Mucosa of stomach (tissue), 1 donor: Measurements from ENCODE around the gene GPRIN1.
A peak's percentile ranks its signal among the peaks of the same experiment; 100 is the strongest.
"Not testable (repeated sequence)": the region's sequence is repeated elsewhere in the genome, so short reads cannot be mapped to it uniquely, and the experiment has no call there.

Source experiments
- H3K27me3 ChIP-seq: one replicate; pipeline ENCODE4 v1.7.0; 2013; ENCODE audit warnings: mild to moderate bottlenecking, low read length; ENCODE audit not compliant: control insufficient read depth, insufficient read depth
- H3K36me3 ChIP-seq: one replicate; pipeline ENCODE4 v1.7.0; 2013; ENCODE audit warnings: low read length; ENCODE audit not compliant: control insufficient read depth, insufficient read depth
- H3K4me1 ChIP-seq: one replicate; pipeline ENCODE4 v1.7.0; 2013; ENCODE audit warnings: mild to moderate bottlenecking, low read length; ENCODE audit not compliant: control insufficient read depth, insufficient read depth
- H3K4me3 ChIP-seq: one replicate; pipeline ENCODE4 v1.7.0; 2013; ENCODE audit warnings: low read length
- H3K9ac ChIP-seq: one replicate; pipeline ENCODE4 v1.7.0; 2013; ENCODE audit warnings: mild to moderate bottlenecking, low read length, moderate library complexity
- H3K9me3 ChIP-seq: one replicate; pipeline ENCODE4 v1.7.0; 2013; ENCODE audit warnings: mild to moderate bottlenecking, low read length, moderate library complexity; ENCODE audit not compliant: control insufficient read depth
- donor health status: Pancreatic carcinoma.

The GPRIN1 gene

DNA sequence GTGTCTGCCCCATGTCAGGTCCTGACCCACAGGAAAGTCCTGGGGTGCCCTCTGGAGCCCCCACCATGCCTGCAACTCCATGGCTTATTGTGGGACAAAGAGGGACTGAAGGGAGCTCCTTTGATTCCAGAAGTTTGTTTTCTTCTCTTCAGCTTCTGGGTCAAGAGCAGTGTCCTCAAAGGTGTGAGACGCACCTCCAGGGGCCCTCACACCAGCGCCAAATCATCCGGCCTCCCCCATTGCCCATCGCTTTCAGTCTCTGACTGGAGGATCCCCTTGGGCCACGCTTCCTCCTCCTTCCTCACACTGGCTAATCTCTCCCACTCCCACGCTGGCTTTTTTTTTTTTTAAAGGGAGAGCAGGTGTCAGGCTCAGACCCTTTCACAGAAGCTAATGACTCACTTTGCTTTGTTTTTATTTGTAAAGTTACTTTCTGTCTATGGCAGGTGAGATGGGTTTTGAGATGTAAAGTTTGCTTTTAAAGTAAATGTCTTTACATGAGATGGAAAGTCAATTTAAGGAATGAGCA is 44.1 kb downstream of the GPRIN1 start:
- no peaks in the 10 kb centered on the region for H3K27me3 ChIP-seq
- H3K4me3 ChIP-seq = no peak overlapping the region

DNA sequence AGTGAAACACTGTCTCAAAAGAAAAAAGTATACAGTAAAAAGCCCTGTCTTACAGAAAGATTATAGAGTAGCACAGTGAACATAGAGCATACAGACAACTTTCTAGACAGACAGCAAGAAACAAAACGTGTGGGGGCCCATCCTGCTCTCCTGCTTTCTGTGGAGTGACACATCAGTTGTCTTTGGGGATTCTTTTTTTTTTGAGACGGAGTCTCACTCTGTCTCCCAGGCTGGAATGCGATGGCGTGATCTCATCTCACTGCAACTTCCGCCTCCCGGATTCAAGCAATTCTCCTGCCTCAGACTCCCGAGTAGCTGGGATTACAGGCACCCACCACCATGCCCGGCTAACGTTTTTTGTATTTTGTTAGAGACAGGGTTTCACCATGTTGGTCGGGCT is 46.0 kb downstream of the GPRIN1 start:
- H3K4me1 ChIP-seq = peaks cover 8% of the 10 kb centered on the region
- no peak overlapping the region for H3K9ac ChIP-seq
- H3K4me3 ChIP-seq = no peak overlapping the region
- no peaks in the 10 kb centered on the region for H3K36me3 ChIP-seq
- H3K27me3 ChIP-seq = no peaks in the 10 kb centered on the region
- H3K9me3 ChIP-seq = no peaks in the 10 kb centered on the region

More for the DNA sequence above, 44.1 kb downstream of the GPRIN1 start:
- H3K9me3 ChIP-seq = no peaks in the 10 kb centered on the region
- H3K9ac ChIP-seq = no peak overlapping the region
- H3K36me3 ChIP-seq = no peaks in the 10 kb centered on the region
- no peaks in the 10 kb centered on the region for H3K4me1 ChIP-seq

GRCh38 chr5:176562189-176562588 is 47.8 kb downstream of the GPRIN1 start:
- no peaks in the 10 kb centered on the region for H3K36me3 ChIP-seq
- peaks cover 8% of the 10 kb centered on the region for H3K4me1 ChIP-seq
- no peaks in the 10 kb centered on the region for H3K27me3 ChIP-seq
- no peak overlapping the region for H3K4me3 ChIP-seq
- no peaks in the 10 kb centered on the region for H3K9me3 ChIP-seq
- no peak overlapping the region for H3K9ac ChIP-seq

DNA sequence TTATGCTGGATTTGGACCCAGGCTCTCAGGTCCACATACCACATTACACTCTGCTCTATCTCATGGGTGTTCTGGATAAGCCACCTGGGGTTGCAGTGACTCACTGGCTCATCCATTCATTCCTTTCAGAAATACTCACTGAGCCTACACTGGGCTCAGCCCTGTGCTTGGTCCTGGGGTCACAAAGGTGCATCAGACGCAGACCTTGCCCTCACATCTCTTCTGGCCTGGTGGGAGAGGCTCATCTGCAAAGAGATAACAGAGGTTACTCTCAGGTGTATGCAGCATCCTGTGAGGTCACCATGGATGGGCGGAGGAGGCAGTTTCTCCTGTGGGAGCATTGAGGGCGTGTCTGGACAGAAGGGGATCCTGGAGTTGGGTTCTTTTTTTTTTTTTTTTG is 48.7 kb downstream of the GPRIN1 start:
- Histone ChIP-seq H3K9ac (no peak overlapping the region), H3K4me3 (no peak overlapping the region), H3K27me3 (no peaks in the 10 kb centered on the region), H3K9me3 (no peaks in the 10 kb centered on the region), H3K36me3 (no peaks in the 10 kb centered on the region), H3K4me1 (peaks cover 8% of the 10 kb centered on the region)

DNA sequence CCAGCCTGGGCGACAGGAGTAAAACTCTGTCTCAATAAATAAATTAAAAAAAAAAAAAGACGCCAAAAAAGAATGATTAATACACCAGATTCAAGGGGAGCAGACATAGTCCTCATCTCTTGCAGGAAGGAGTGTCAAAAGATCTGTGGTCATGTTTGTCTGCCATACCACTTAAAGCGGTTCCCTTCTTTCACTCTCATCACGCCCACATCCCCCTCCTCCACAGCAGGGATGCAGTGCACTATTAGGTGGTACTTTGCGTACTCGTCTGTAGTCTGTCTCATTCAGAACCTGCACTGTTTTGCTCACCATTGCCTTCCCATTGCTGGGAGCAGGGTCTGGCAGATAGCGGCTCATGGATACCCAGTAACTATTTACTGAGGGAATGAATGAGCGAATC is 49.6 kb downstream of the GPRIN1 start:
- Histone ChIP-seq H3K36me3 (no peaks in the 10 kb centered on the region), H3K27me3 (no peaks in the 10 kb centered on the region), H3K9ac (no peak overlapping the region), H3K4me3 (no peak overlapping the region), H3K9me3 (no peaks in the 10 kb centered on the region), H3K4me1 (peaks cover 8% of the 10 kb centered on the region)

- no peaks in the 10 kb centered on the region for H3K27me3 ChIP-seq
- peaks cover 10% of the 10 kb centered on the region for H3K4me1 ChIP-seq
- no peak overlapping the region for H3K4me3 ChIP-seq
- no peaks in the 10 kb centered on the region for H3K36me3 ChIP-seq
- H3K9me3 ChIP-seq = no peaks in the 10 kb centered on the region
- no peak overlapping the region for H3K9ac ChIP-seq
Observed at GRCh38 chr5:176559683-176560082, 50.3 kb downstream of the GPRIN1 start.

GRCh38 chr5:176557846-176558245 is 52.1 kb downstream of the GPRIN1 start:
- Histone ChIP-seq H3K27me3 (no peaks in the 10 kb centered on the region), H3K4me3 (no peak overlapping the region), H3K36me3 (no peaks in the 10 kb centered on the region), H3K4me1 (peaks cover 27% of the 10 kb centered on the region), H3K9ac (no peak overlapping the region), H3K9me3 (no peaks in the 10 kb centered on the region)

DNA sequence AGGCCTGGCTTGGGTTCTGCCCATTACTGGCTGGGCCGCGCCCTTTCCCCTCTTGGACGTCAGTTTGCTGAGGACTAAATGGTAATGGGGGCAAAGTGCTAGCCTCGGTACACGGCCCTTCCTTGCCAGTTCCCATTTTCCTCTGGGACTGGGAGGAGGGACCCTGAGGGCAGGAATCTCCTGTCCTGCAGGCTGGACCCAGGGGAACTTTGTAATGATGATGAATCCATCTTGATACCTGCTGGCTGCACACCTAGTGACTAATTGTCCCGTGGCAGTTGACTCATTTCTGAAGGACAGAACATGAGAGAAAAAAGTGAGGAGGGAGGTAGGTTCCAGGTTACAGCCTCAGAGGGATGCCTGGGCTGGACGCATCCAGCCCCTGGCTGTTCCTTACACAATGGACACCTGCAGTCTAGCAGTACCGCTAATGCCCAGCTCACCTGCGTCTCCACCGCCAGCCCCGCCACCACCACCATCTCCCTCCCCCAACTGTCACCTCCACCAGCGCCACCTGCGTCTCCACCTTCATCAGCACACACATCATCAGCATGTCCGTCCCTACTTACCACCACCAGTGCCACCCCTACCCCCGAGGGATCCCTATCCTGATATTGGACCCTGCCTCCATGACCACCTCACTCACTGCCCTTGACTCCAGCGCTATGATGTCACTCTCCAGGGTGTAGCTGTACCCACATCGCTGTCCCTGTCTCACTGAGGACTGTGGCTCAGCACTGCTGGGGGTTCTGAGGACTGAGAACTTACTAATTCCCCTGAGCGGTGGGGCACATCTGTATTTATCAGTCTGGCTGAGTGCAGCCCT is 56.5 kb downstream of the GPRIN1 start:
- Histone ChIP-seq H3K27me3 (peaks cover 5% of the 10 kb centered on the region), H3K36me3 (no peaks in the 10 kb centered on the region), H3K4me3 (no peak overlapping the region), H3K9ac (peak overlapping the region; percentile 14), H3K4me1 (peaks cover 39% of the 10 kb centered on the region), H3K9me3 (no peaks in the 10 kb centered on the region)

GRCh38 chr5:176552332-176552869 is 57.6 kb downstream of the GPRIN1 start:
- H3K9me3 ChIP-seq = no peaks in the 10 kb centered on the region
- H3K9ac ChIP-seq = peak overlapping the region; percentile 28
- peaks cover 5% of the 10 kb centered on the region for H3K27me3 ChIP-seq
- H3K36me3 ChIP-seq = no peaks in the 10 kb centered on the region
- H3K4me3 ChIP-seq = no peak overlapping the region
- peaks cover 50% of the 10 kb centered on the region for H3K4me1 ChIP-seq

DNA sequence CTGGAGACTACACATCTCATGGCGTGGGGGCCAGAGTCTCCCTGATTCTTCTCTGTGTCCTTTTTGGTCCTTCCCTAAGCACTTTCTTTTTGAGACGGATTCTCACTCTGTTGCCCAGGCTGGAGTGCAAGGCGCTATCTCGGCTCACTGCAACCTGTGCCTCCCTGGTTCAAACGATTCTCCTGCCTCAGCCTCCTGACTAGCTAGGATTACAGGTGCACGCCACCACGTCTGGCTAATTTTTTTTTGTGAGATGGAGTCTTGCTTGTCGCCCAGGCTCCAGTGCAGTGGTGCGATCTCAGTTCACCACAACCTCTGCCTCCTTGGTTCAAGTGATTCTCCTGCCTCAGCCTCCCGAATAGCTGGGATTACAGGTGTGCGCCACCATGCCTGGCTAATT is 59.0 kb downstream of the GPRIN1 start:
- H3K27me3 ChIP-seq, H3K4me3 ChIP-seq, H3K36me3 ChIP-seq, H3K9me3 ChIP-seq, H3K9ac ChIP-seq: not testable (repeated sequence)
- H3K4me1 ChIP-seq = peaks cover 64% of the 10 kb centered on the region

GRCh38 chr5:176550275-176550831 is 59.6 kb downstream of the GPRIN1 start:
- no peak overlapping the region for H3K4me3 ChIP-seq
- peak overlapping the region; percentile 87 for H3K9ac ChIP-seq
- H3K4me1 ChIP-seq = peaks cover 69% of the 10 kb centered on the region
- no peaks in the 10 kb centered on the region for H3K9me3 ChIP-seq
- H3K27me3 ChIP-seq = peaks cover 5% of the 10 kb centered on the region
- H3K36me3 ChIP-seq = no peaks in the 10 kb centered on the region

- no peaks in the 10 kb centered on the region for H3K36me3 ChIP-seq
- no peaks in the 10 kb centered on the region for H3K9me3 ChIP-seq
- H3K4me1 ChIP-seq = peaks cover 74% of the 10 kb centered on the region
- peak overlapping the region; percentile 87 for H3K9ac ChIP-seq
- H3K27me3 ChIP-seq = peaks cover 5% of the 10 kb centered on the region
- peak overlapping the region; percentile 74 for H3K4me3 ChIP-seq
Observed at GRCh38 chr5:176549871-176550270, 60.1 kb downstream of the GPRIN1 start.
